Bone marrow (tissue), 2 donors: ENCODE results near the gene SMAD4.
"Not testable (repeated sequence)": the region's sequence is repeated elsewhere in the genome, so short reads cannot be mapped to it uniquely, and the experiment has no call there.

Experiments used
- DNase-seq, 2 donors: peaks; one replicate each; lab custom pipeline; 2025; lab: John Stamatoyannopoulos, UW

The SMAD4 gene

GRCh38 chr18:51029694-51030536 lies at the start of gene SMAD4:
SMAD4 (plus strand) TSS chr18:51030213; CDS start chr18:51047047, 16,834 bp downstream.
- peak; percentile 91 to 97 for DNase-seq

- DNase-seq, result no peak
Measured at GRCh38 chr18:50981381-50981780, 48.6 kb upstream of the SMAD4 start.

GRCh38 chr18:50982086-50982801 lies 47.8 kb upstream of the SMAD4 start:
- no peak for DNase-seq

- no peak for DNase-seq
Measured at GRCh38 chr18:50982802-50983179, 47.2 kb upstream of the SMAD4 start.

- no peak for DNase-seq
Measured at GRCh38 chr18:50986360-50987087, 43.5 kb upstream of the SMAD4 start.

GRCh38 chr18:50987261-50987660 lies 42.8 kb upstream of the SMAD4 start:
- DNase-seq, result no peak

- no peak for DNase-seq
Measured at GRCh38 chr18:50989711-50990110, 40.3 kb upstream of the SMAD4 start.

GRCh38 chr18:50992351-50992762 lies 37.7 kb upstream of the SMAD4 start:
- DNase-seq, result no peak

- DNase-seq, result no peak
Measured at GRCh38 chr18:50994031-50994430, 36.0 kb upstream of the SMAD4 start.

GRCh38 chr18:51003174-51003573 lies 26.8 kb upstream of the SMAD4 start:
- DNase-seq, result not testable (repeated sequence)

- DNase-seq, result no peak
Measured at GRCh38 chr18:51006061-51006818, 23.8 kb upstream of the SMAD4 start.

GRCh38 chr18:51006948-51007789 lies 22.8 kb upstream of the SMAD4 start:
- DNase-seq, result no peak

- no peak for DNase-seq
Measured at GRCh38 chr18:51007790-51008139, 22.2 kb upstream of the SMAD4 start.

- DNase-seq, result peak in 1 of 2 donors; percentile 4
Measured at GRCh38 chr18:51009072-51009471, 20.9 kb upstream of the SMAD4 start.

- DNase-seq, result no peak
Measured at GRCh38 chr18:51010218-51010617, 19.8 kb upstream of the SMAD4 start.

GRCh38 chr18:51011709-51012108 lies 18.3 kb upstream of the SMAD4 start:
- no peak for DNase-seq

- DNase-seq, result no peak
Measured at GRCh38 chr18:51012441-51012840, 17.6 kb upstream of the SMAD4 start.

- DNase-seq, result no peak
Measured at GRCh38 chr18:51013259-51013658, 16.8 kb upstream of the SMAD4 start.

GRCh38 chr18:51017140-51017879 lies 12.7 kb upstream of the SMAD4 start:
- no peak for DNase-seq

- no peak for DNase-seq
Measured at GRCh38 chr18:51020536-51020935, 9.5 kb upstream of the SMAD4 start.
